Fibroblast of lung (primary cell): ENCODE measurements around the gene SEPTIN5. TPM values are rescaled to one million over a fixed set of nuclear protein-coding genes. Genes with fewer than 3 reads are reported as not detected.
A peak's percentile ranks its signal among the peaks of the same experiment; 100 is the strongest.
"Not testable (repeated sequence)": the region's sequence is repeated elsewhere in the genome, so short reads cannot be mapped to it uniquely, and the experiment has no call there.

Source experiments
- DNase-seq, 2 donors: peaks; one replicate each; pipeline versions ENCODE4 v3.0.0 to v3.0.0-alpha.2; 2010; ENCODE audit warnings: low read depth in 2 of 2
- H2AFZ ChIP-seq: 2 replicates; pipeline ENCODE4 v1.5.1; 2012; ENCODE audit warnings: low read length, control low read depth, inconsistent platforms
- H3K27ac ChIP-seq: 2 replicates; pipeline ENCODE4 v1.5.1; 2011; ENCODE audit warnings: low read length, control low read depth; ENCODE audit not compliant: insufficient read depth
- H3K27me3 ChIP-seq: 2 replicates; pipeline ENCODE4 v1.5.1; 2011; ENCODE audit warnings: mild to moderate bottlenecking, low read length; ENCODE audit not compliant: control insufficient read depth, insufficient read depth
- H3K36me3 ChIP-seq: 2 replicates; pipeline ENCODE4 v1.5.1; 2011; ENCODE audit warnings: low read length; ENCODE audit not compliant: control insufficient read depth, insufficient read depth
- H3K4me1 ChIP-seq: 2 replicates; pipeline ENCODE4 v1.5.1; 2011; ENCODE audit warnings: low read length; ENCODE audit not compliant: control insufficient read depth, insufficient read depth; ENCODE audit errors: extremely low read depth
- H3K4me2 ChIP-seq: 2 replicates; pipeline ENCODE4 v1.5.1; 2011; ENCODE audit warnings: low read length, control low read depth; ENCODE audit not compliant: insufficient read depth; ENCODE audit errors: extremely low read depth
- H3K4me3 ChIP-seq, 4 experiments: fragments of 200-600 bp in 1 of 4; sonication (generic) in 1 of 4; replicated peaks in 1 of 4; 2 replicates each; pipeline ENCODE4 v1.5.1; 2011 to 2016; ENCODE audit warnings: low read length in 4 of 4, low read depth in 3 of 4, mild to moderate bottlenecking in 3 of 4, control low read depth in 2 of 4, inconsistent platforms in 1 of 4, mixed read lengths in 1 of 4; ENCODE audit not compliant: insufficient read depth in 1 of 4; ENCODE audit errors: control extremely low read depth in 1 of 4
- H3K79me2 ChIP-seq: 2 replicates; pipeline ENCODE4 v1.5.1; 2012; ENCODE audit warnings: mild to moderate bottlenecking, low read length, inconsistent platforms; ENCODE audit not compliant: control insufficient read depth, insufficient read depth
- H3K9ac ChIP-seq: 2 replicates; pipeline ENCODE4 v1.5.1; 2011; ENCODE audit warnings: mild to moderate bottlenecking, low read length, control low read depth; ENCODE audit not compliant: insufficient read depth
- H3K9me3 ChIP-seq: 2 replicates; pipeline ENCODE4 v1.5.1; 2012; ENCODE audit warnings: low read depth, low read length; ENCODE audit not compliant: control insufficient read depth, insufficient read depth
- H4K20me1 ChIP-seq: 2 replicates; pipeline ENCODE4 v1.5.1; 2011; ENCODE audit warnings: low read length; ENCODE audit not compliant: control insufficient read depth, insufficient read depth; ENCODE audit errors: extremely low read depth
- CTCF ChIP-seq, 2 donors: IDR thresholded peaks in 1 of 2; conservative IDR thresholded peaks in 1 of 2; 1 replicate in 1 of 2; 2 replicates in 1 of 2; pipeline ENCODE4 v1.5.1; 2011 to 2012; ENCODE audit warnings: low read length in 2 of 2, control low read depth in 1 of 2, inconsistent platforms in 1 of 2, low read depth in 1 of 2, mild to moderate bottlenecking in 1 of 2
- EZH2 ChIP-seq: IDR thresholded peaks from 2 replicates; pipeline ENCODE4 v1.5.1; 2012; ENCODE audit warnings: low read length, control low read depth, mild to moderate bottlenecking; ENCODE audit errors: missing control alignments
- polyA plus RNA-seq, 2 donors: library from polyadenylated mRNA; depleted of rRNA in 1 of 2; stranded (reverse) in 1 of 2; unstranded in 1 of 2; fragments of >200 nt; gene quantifications; 2 replicates each; pipeline ENCODE4 v1.2.1, GENCODE V29; 2011 to 2012; ENCODE audit warnings: missing spikeins in 1 of 2
- total RNA-seq: library from RNA; depleted of rRNA; stranded (reverse); fragments of >200 nt; gene quantifications from 2 replicates; pipeline ENCODE4 v1.2.1, GENCODE V29; 2014

SEPTIN5 gene
- total and polyA plus RNA-seq, 2 donors (not counting 1 experiment from before 2014, with no cell fraction given): 14.5 to 25.8 TPM

- peak in 1 of 2 donors; percentile 17 for DNase-seq
- Histone ChIP-seq H3K27me3 (peaks cover 6% of the 10 kb centered on the region), H2AFZ (no peak overlapping the region)
Observed at GRCh38 chr22:19674129-19674928, 40.0 kb upstream of the SEPTIN5 start.

GRCh38 chr22:19674929-19675253 is 39.4 kb upstream of the SEPTIN5 start:
- H3K79me2 ChIP-seq: no peaks in the 10 kb centered on the region
- H2AFZ ChIP-seq: no peak overlapping the region
- H3K4me2 ChIP-seq: no peak overlapping the region
- no peaks in the 10 kb centered on the region for H3K36me3 ChIP-seq
- no peak for DNase-seq
- H3K9me3 ChIP-seq: no peaks in the 10 kb centered on the region
- peaks cover 5% of the 10 kb centered on the region for H3K27me3 ChIP-seq
- no peak overlapping the region for H3K27ac ChIP-seq
- H3K4me3 ChIP-seq: no peak overlapping the region
- no peaks in the 10 kb centered on the region for H4K20me1 ChIP-seq
- TF ChIP-seq EZH2 (no peak), CTCF (conservative IDR thresholded peaks at IDR 0.05 in 1 of 2, IDR thresholded peaks at IDR 0.05 in 1 of 2; ENCODE audit: low read depth in 1 of 2, low read length in 2 of 2) (no peak)
- H3K4me1 ChIP-seq: no peaks in the 10 kb centered on the region
- H3K9ac ChIP-seq: no peak overlapping the region

More at GRCh38 chr22:19674129-19674928, 40.0 kb upstream of the SEPTIN5 start:
- TF ChIP-seq CTCF (conservative IDR thresholded peaks at IDR 0.05 in 1 of 2, IDR thresholded peaks at IDR 0.05 in 1 of 2; ENCODE audit: low read depth in 1 of 2, low read length in 2 of 2) (no peak), EZH2 (no peak)
- H4K20me1 ChIP-seq: no peaks in the 10 kb centered on the region
- H3K4me2 ChIP-seq: no peak overlapping the region
- no peak overlapping the region for H3K9ac ChIP-seq
- no peaks in the 10 kb centered on the region for H3K79me2 ChIP-seq
- no peaks in the 10 kb centered on the region for H3K9me3 ChIP-seq
- no peaks in the 10 kb centered on the region for H3K4me1 ChIP-seq
- no peaks in the 10 kb centered on the region for H3K36me3 ChIP-seq
- no peak overlapping the region for H3K4me3 ChIP-seq
- H3K27ac ChIP-seq: no peak overlapping the region

- H3K36me3 ChIP-seq: no peaks in the 10 kb centered on the region
- no peak overlapping the region for H3K4me2 ChIP-seq
- TF ChIP-seq CTCF (conservative IDR thresholded peaks at IDR 0.05 in 1 of 2, IDR thresholded peaks at IDR 0.05 in 1 of 2; ENCODE audit: low read depth in 1 of 2, low read length in 2 of 2) (no peak), EZH2 (no peak)
- H3K4me3 ChIP-seq: no peak overlapping the region
- H4K20me1 ChIP-seq: no peaks in the 10 kb centered on the region
- no peak overlapping the region for H3K9ac ChIP-seq
- peaks cover 5% of the 10 kb centered on the region for H3K27me3 ChIP-seq
- no peak overlapping the region for H3K27ac ChIP-seq
- DNase-seq: no peak
- H3K79me2 ChIP-seq: no peaks in the 10 kb centered on the region
- no peaks in the 10 kb centered on the region for H3K4me1 ChIP-seq
- H2AFZ ChIP-seq: no peak overlapping the region
- no peaks in the 10 kb centered on the region for H3K9me3 ChIP-seq
Observed at GRCh38 chr22:19675428-19675827, 38.9 kb upstream of the SEPTIN5 start.

- H3K27ac ChIP-seq, H3K4me1 ChIP-seq, H3K27me3 ChIP-seq, H4K20me1 ChIP-seq, DNase-seq, H3K9ac ChIP-seq, H3K4me2 ChIP-seq, H3K9me3 ChIP-seq, H3K4me3 ChIP-seq, H3K36me3 ChIP-seq, H3K79me2 ChIP-seq, H2AFZ ChIP-seq: not testable (repeated sequence)
Observed at GRCh38 chr22:19676437-19676836, 37.9 kb upstream of the SEPTIN5 start.
